ENCODE measurements around the gene RNASEH1. TPM values are rescaled to one million over a fixed set of nuclear protein-coding genes. Genes with fewer than 3 reads are reported as not detected.

Gene RNASEH1
- total and polyA plus RNA-seq, 2 of the 13 experiments (the other 11 are each of a cell fraction or from before 2014, with no cell fraction given), result 14.5 to 57.4 TPM

DNA sequence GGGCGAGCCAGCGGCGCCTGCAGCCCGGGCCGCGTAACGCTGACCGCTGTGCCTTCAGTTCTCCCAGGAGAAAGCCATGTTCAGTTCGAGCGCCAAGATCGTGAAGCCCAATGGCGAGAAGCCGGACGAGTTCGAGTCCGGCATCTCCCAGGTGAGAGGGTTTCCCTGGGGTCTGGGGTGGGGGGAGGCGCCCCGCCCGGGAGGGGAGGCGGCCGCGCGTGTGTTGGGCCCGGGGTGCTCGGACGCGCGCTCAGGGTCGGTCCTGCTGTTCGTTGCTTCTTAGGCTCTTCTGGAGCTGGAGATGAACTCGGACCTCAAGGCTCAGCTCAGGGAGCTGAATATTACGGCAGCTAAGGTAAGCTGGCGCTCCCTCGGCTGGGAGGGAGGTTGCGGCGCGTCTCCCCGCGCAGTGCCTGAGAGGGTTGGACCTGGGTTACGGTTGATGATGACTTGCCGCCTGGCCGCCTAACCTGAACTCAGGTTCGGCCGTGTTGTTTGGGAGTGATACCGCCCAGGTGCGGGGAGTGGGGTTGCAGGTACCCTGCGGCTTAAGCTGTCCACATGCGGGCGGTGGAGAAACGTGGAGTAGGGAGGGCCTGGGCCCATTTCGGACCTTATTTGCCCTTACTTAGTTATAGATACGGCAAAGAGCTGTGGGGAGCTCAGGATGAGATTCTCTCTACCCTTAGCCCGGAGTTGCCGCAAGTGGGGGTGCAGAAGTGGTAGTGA, 17.6 kb upstream of the RNASEH1 start (continued):
- TF ChIP-seq ZNF512 (CRISPR knock-in tag; IDR thresholded peaks at IDR 0.05) (no peak), KMT2A (CRISPR knock-in tag; IDR thresholded peaks at IDR 0.05) (peak; percentile 68; the same call in 1 of the 2 replicates), GABPA (IDR thresholded peaks at IDR 0.05; ENCODE audit: low read depth, low read length) (no peak), GABPA (CRISPR knock-in tag; IDR thresholded peaks at IDR 0.05; ENCODE audit: low read depth) (0 out of 2 replicates have a peak, but pooled peaks have one; percentile 2), ZNF740 (CRISPR knock-in tag; IDR thresholded peaks at IDR 0.05) (peak; percentile 43; the same call in 1 of the 2 replicates), SATB2 (CRISPR knock-in tag; IDR thresholded peaks at IDR 0.05) (0 out of 2 replicates have a peak, but pooled peaks have one; percentile 24), PRDM10 (CRISPR knock-in tag; IDR thresholded peaks at IDR 0.05; ENCODE audit: low read depth) (no peak), LCORL (IDR thresholded peaks at IDR 0.05) (no peak), LCORL (CRISPR knock-in tag; IDR thresholded peaks at IDR 0.05) (no peak), ZNF333 (CRISPR knock-in tag; IDR thresholded peaks at IDR 0.05; ENCODE audit: borderline replicate concordance) (no peak; the same call in 1 of the 2 replicates), ASH2L (IDR thresholded peaks at IDR 0.05; ENCODE audit: insufficient read length, low read depth, low read length) (peak; percentile 64), SIX4 (CRISPR knock-in tag; IDR thresholded peaks at IDR 0.05) (no peak), ZFP41 (CRISPR knock-in tag; IDR thresholded peaks at IDR 0.05; ENCODE audit: borderline replicate concordance) (no peak), MXI1 (IDR thresholded peaks at IDR 0.05; ENCODE audit: borderline replicate concordance, low read depth, low read length) (peak; percentile 20; the same call in 1 of the 3 replicates), TEAD2 (CRISPR knock-in tag; IDR thresholded peaks at IDR 0.05) (0 out of 2 replicates have a peak, but pooled peaks have one; percentile 31), ISL2 (CRISPR knock-in tag; IDR thresholded peaks at IDR 0.05) (0 out of 2 replicates have a peak, but pooled peaks have one; percentile 22)
- TF ChIP-seq, protein P1, sequence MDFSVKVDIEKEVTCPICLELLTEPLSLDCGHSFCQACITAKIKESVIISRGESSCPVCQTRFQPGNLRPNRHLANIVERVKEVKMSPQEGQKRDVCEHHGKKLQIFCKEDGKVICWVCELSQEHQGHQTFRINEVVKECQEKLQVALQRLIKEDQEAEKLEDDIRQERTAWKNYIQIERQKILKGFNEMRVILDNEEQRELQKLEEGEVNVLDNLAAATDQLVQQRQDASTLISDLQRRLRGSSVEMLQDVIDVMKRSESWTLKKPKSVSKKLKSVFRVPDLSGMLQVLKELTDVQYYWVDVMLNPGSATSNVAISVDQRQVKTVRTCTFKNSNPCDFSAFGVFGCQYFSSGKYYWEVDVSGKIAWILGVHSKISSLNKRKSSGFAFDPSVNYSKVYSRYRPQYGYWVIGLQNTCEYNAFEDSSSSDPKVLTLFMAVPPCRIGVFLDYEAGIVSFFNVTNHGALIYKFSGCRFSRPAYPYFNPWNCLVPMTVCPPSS (IDR thresholded peaks at IDR 0.05), result no peak
- TF ChIP-seq, protein P2, sequence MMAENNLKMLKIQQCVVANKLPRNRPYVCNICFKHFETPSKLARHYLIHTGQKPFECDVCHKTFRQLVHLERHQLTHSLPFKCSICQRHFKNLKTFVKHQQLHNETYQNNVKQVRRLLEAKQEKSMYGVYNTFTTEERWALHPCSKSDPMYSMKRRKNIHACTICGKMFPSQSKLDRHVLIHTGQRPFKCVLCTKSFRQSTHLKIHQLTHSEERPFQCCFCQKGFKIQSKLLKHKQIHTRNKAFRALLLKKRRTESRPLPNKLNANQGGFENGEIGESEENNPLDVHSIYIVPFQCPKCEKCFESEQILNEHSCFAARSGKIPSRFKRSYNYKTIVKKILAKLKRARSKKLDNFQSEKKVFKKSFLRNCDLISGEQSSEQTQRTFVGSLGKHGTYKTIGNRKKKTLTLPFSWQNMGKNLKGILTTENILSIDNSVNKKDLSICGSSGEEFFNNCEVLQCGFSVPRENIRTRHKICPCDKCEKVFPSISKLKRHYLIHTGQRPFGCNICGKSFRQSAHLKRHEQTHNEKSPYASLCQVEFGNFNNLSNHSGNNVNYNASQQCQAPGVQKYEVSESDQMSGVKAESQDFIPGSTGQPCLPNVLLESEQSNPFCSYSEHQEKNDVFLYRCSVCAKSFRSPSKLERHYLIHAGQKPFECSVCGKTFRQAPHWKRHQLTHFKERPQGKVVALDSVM (CRISPR knock-in tag; IDR thresholded peaks at IDR 0.05), result no peak

Data from HepG2 (cell line).